ENCODE measurements around the gene SNUPN.
A peak's percentile ranks its signal among the peaks of the same experiment; 100 is the strongest.
"Not testable (repeated sequence)": the region's sequence is repeated elsewhere in the genome, so short reads cannot be mapped to it uniquely, and the experiment has no call there.

The SNUPN gene

GRCh38 chr15:75583701-75584100 lies 41.8 kb downstream of the SNUPN start:
- no peak for DNase-seq (ENCODE audit: low read depth, low spot score)
- no peak overlapping the region for H3K9ac ChIP-seq (ENCODE audit: insufficient read length)
- no peaks in the 10 kb centered on the region for H3K9me3 ChIP-seq (ENCODE audit: low read depth, low read length)
- no peak overlapping the region for H3K4me3 ChIP-seq
- TF ChIP-seq POLR2AphosphoS5 (IDR thresholded peaks at IDR 0.05; ENCODE audit: borderline replicate concordance, low read depth, low read length) (no peak), EZH2 (IDR thresholded peaks at IDR 0.05) (no peak), FOXP2 (optimal IDR thresholded peaks at IDR 0.05; ENCODE audit: control extremely low read depth, extremely low read length, insufficient read depth) (no peak)
- no peaks in the 10 kb centered on the region; the same call in 1 of the 2 replicates for H3K36me3 ChIP-seq (ENCODE audit: insufficient read depth, low read length)
- no peak overlapping the region for H3K27ac ChIP-seq

GRCh38 chr15:75582943-75583342 lies 42.6 kb downstream of the SNUPN start:
- not testable (repeated sequence) for H3K9me3 ChIP-seq (ENCODE audit: low read depth, low read length); H3K36me3 ChIP-seq (ENCODE audit: insufficient read depth, low read length); DNase-seq (ENCODE audit: low read depth, low spot score); H3K4me3 ChIP-seq; H3K9ac ChIP-seq (ENCODE audit: insufficient read length); H3K27ac ChIP-seq

GRCh38 chr15:75578948-75579920 lies 46.3 kb downstream of the SNUPN start, which contains the start of gene PTPN9:
Gene PTPN9, minus strand, starts transcription at chr15:75579315. Its CDS starts 539 bp downstream, at chr15:75578776.
- no peaks in the 10 kb centered on the region for H3K36me3 ChIP-seq (ENCODE audit: insufficient read depth, low read length)
- no peaks in the 10 kb centered on the region for H3K9me3 ChIP-seq (ENCODE audit: low read depth, low read length)
- DNase-seq (ENCODE audit: low read depth, low spot score), result no peak
- H3K4me3 ChIP-seq, result peak within 1 kb of the TSS; percentile 85
- TF ChIP-seq EZH2 (IDR thresholded peaks at IDR 0.05), result no peak
- TF ChIP-seq POLR2AphosphoS5 (IDR thresholded peaks at IDR 0.05; ENCODE audit: borderline replicate concordance, low read depth, low read length), result peak; percentile 61
- no peak for TF ChIP-seq FOXP2 (optimal IDR thresholded peaks at IDR 0.05; ENCODE audit: control extremely low read depth, extremely low read length, insufficient read depth)
- H3K27ac ChIP-seq, result peak within 1 kb of the TSS; percentile 84
- peak within 1 kb of the TSS; percentile 97 for H3K9ac ChIP-seq (ENCODE audit: insufficient read length)

- no peaks in the 10 kb centered on the region for H3K9me3 ChIP-seq (ENCODE audit: low read depth, low read length)
- peak overlapping the region; percentile 85 for H3K4me3 ChIP-seq
- no peak for DNase-seq (ENCODE audit: low read depth, low spot score)
- no peaks in the 10 kb centered on the region for H3K36me3 ChIP-seq (ENCODE audit: insufficient read depth, low read length)
- H3K27ac ChIP-seq, result peak overlapping the region; percentile 84
- H3K9ac ChIP-seq (ENCODE audit: insufficient read length), result peak overlapping the region; percentile 97
- TF ChIP-seq EZH2 (IDR thresholded peaks at IDR 0.05), result no peak
- TF ChIP-seq POLR2AphosphoS5 (IDR thresholded peaks at IDR 0.05; ENCODE audit: borderline replicate concordance, low read depth, low read length), result peak; percentile 18; the same call in 1 of the 2 replicates
Measured at GRCh38 chr15:75578173-75578947, 47.2 kb downstream of the SNUPN start.

GRCh38 chr15:75577401-75578172 lies 47.9 kb downstream of the SNUPN start:
- peak overlapping the region; percentile 85 for H3K4me3 ChIP-seq
- H3K36me3 ChIP-seq (ENCODE audit: insufficient read depth, low read length), result no peaks in the 10 kb centered on the region
- no peaks in the 10 kb centered on the region for H3K9me3 ChIP-seq (ENCODE audit: low read depth, low read length)
- TF ChIP-seq POLR2AphosphoS5 (IDR thresholded peaks at IDR 0.05; ENCODE audit: borderline replicate concordance, low read depth, low read length), result no peak
- TF ChIP-seq EZH2 (IDR thresholded peaks at IDR 0.05), result no peak
- TF ChIP-seq FOXP2 (optimal IDR thresholded peaks at IDR 0.05; ENCODE audit: control extremely low read depth, extremely low read length, insufficient read depth), result no peak
- DNase-seq (ENCODE audit: low read depth, low spot score), result no peak
- H3K9ac ChIP-seq (ENCODE audit: insufficient read length), result peak overlapping the region; percentile 97
- H3K27ac ChIP-seq, result no peak overlapping the region

GRCh38 chr15:75573648-75574384 lies 51.7 kb downstream of the SNUPN start:
- H3K9ac ChIP-seq (ENCODE audit: insufficient read length), result no peak overlapping the region
- DNase-seq (ENCODE audit: low read depth, low spot score), result no peak

GRCh38 chr15:75570126-75570845 lies 55.2 kb downstream of the SNUPN start:
- no peak for DNase-seq (ENCODE audit: low read depth, low spot score)
- Histone ChIP-seq H3K27ac (no peak overlapping the region), H3K9me3 (ENCODE audit: low read depth, low read length) (no peaks in the 10 kb centered on the region), H3K4me3 (no peak overlapping the region), H3K9ac (ENCODE audit: insufficient read length) (no peak overlapping the region), H3K36me3 (ENCODE audit: insufficient read depth, low read length) (no peaks in the 10 kb centered on the region; the same call in 1 of the 2 replicates)
- no peak for TF ChIP-seq EZH2 (IDR thresholded peaks at IDR 0.05)
- no peak for TF ChIP-seq POLR2AphosphoS5 (IDR thresholded peaks at IDR 0.05; ENCODE audit: borderline replicate concordance, low read depth, low read length)
- TF ChIP-seq FOXP2 (optimal IDR thresholded peaks at IDR 0.05; ENCODE audit: control extremely low read depth, extremely low read length, insufficient read depth), result no peak

More at GRCh38 chr15:75573648-75574384, 51.7 kb downstream of the SNUPN start:
- Histone ChIP-seq H3K27ac (no peak overlapping the region), H3K36me3 (ENCODE audit: insufficient read depth, low read length) (no peaks in the 10 kb centered on the region; the same call in 1 of the 2 replicates), H3K4me3 (no peak overlapping the region), H3K9me3 (ENCODE audit: low read depth, low read length) (no peaks in the 10 kb centered on the region)
- no peak for TF ChIP-seq POLR2AphosphoS5 (IDR thresholded peaks at IDR 0.05; ENCODE audit: borderline replicate concordance, low read depth, low read length)
- TF ChIP-seq FOXP2 (optimal IDR thresholded peaks at IDR 0.05; ENCODE audit: control extremely low read depth, extremely low read length, insufficient read depth), result no peak
- no peak for TF ChIP-seq EZH2 (IDR thresholded peaks at IDR 0.05)
